NCI-H2171 treated with DMSO at 0.1 percent for 48 hours (cell line): ENCODE results near the gene PPA1.
"Not testable (repeated sequence)": the region's sequence is repeated elsewhere in the genome, so short reads cannot be mapped to it uniquely, and the experiment has no call there.

ENCODE experiments used
- DNase-seq: peaks from one replicate; lab custom pipeline; 2025; lab: John Stamatoyannopoulos, UW

Gene PPA1

DNA sequence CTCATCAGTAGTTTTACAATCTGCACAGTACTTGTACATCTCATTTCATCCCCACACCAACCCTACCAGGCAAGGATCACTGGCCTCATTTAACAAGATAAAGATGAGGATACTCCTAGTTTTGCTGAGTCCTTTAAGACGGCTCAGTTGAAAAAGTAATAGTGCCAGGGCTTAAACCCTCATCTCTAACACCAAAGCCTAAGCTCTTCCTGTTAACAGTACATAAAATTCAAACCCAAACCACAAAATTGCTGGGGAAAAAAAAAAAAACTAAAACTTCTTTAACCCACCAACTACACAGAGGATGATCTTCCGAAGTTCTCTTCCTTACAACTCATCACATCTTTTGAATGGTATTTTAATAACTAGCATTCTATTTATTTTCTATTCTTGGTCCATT is 64.2 kb downstream of the PPA1 start:
- no peak for DNase-seq

GRCh38 chr10:70167246-70167645 is 66.0 kb downstream of the PPA1 start:
- DNase-seq = no peak

DNA sequence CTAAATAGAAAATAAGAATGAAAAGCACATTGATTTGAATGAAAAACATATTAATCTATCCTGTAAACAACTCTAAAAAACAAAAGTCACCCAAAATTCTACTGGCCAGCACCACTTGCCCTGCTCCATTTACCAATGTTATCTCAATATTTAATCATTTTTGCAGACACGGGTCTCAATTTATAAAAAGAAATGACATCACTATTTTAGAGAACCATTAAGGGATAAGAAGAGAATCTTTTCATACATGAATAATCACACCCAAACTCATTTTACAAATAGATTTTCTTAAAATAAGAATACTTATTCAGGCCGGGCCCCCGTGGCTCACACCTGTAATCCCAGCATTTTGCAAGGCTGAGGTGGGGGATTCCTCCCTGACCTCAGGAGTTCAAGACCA is 66.8 kb downstream of the PPA1 start:
- DNase-seq = no peak

GRCh38 chr10:70164163-70164562 is 69.1 kb downstream of the PPA1 start:
- no peak for DNase-seq

GRCh38 chr10:70163448-70163847 is 69.8 kb downstream of the PPA1 start:
- no peak for DNase-seq

DNA sequence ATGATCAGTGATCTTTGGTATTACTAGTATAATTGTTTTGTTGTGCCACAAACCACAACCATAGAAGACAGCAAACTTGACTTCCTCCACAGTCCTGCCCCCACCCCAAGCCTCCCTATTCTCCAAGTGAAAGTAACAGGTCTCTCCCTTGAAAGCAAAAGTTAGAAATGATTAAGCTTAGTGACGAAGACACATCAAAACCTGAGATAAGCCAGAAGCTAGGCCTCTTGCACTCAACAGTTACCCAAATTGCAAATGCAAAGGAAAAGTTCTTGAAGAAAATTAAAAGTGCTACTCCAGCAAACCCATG is 70.4 kb downstream of the PPA1 start:
- no peak for DNase-seq

- no peak for DNase-seq
Observed at GRCh38 chr10:70162151-70162891, 70.9 kb downstream of the PPA1 start.

GRCh38 chr10:70160798-70161197 is 72.4 kb downstream of the PPA1 start:
- no peak for DNase-seq

DNA sequence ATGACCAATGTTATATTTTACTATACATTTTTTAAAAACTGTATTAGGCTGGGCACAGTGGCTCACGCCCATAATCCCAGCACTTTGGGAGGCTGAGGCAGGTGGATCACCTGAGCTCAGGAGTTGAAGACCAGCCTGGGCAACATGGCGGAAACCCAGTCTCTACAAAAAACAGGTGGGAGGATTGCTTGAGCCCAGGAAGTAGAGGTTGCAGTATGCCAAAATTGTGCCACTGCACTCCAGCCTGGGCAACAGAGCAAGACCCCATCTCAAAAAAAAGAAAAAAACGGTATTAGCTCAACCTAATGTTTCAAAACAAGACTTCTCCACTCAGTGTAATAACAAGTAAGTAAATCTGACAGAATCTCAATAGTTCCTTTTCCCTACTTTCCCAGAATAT is 73.9 kb downstream of the PPA1 start:
- DNase-seq = not testable (repeated sequence)

- no peak for DNase-seq
Observed at GRCh38 chr10:70158113-70158512, 75.1 kb downstream of the PPA1 start.

DNA sequence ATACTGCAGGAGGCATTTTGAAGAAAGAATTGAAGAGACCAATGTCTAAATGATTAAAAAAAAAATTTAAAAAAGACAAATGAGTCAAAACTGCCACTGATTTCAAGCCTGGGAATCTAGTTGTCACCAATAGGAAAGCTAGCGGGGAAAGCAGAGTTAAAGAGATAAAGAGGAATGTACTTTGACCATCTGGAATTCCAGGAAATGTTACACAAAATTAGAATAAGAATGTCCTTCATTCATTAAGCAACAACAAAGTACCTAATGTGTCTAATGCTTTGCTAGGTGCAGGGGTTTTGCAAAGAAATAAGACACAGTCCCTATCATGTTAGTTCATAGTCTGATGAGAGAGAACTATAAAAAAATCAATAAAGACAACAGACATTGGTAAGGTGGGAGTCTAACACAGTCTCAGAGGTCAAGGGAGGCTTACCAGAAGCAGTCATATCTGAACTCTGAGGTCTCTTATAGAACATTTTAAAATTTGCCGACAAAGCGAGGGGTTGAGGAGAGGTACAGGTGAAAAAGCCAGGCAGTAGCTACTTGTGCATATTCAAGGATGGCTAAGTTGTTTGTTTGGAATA is 77.9 kb downstream of the PPA1 start:
- no peak for DNase-seq
